Measurements from ENCODE around the gene SLX4IP. TPM values are rescaled to one million over a fixed set of nuclear protein-coding genes. Genes with fewer than 3 reads are reported as not detected.

The SLX4IP gene
- total and polyA plus RNA-seq, 2 donors (not counting 1 experiment from before 2014, with no cell fraction given), result 2.0 to 8.1 TPM

DNA sequence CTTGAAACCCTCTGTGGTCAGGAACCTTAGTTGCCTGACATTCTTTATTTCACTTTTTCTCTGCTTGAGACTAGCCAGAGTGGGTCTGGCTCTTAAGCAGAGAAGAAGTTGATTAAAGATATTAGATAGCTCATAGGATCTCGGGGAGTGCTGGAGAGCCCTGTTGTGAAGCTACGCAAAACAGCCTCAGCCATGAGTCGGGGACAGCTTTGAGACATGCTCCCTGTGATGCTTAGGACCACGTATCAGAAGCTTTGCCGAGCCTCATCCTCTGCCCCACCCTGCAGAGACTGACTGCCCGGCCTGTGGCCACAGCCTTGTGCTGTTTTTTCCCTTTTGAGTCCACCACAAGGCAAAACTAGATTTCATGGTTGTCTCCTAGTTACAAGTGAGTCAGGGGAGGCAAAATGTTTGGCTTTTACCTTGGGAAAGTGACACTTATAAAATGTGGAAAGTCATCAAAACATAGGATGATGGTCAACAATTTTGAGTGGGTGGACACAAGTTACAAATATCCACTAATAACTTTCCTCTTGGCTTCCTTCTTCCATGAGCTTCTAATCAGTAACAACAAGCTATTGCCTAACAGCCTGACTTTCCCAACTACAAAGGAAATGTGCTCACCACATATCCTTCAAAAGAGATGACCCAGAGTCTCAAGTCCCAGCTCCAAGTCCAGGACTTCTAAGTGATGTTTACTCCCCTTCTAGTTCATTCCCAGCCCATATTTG is 130.3 kb downstream of the SLX4IP start:
- Mint-ChIP-seq H3K4me3 (no peak overlapping the region), H3K9me3 (ENCODE audit: insufficient read depth) (no peaks in the 10 kb centered on the region), H3K27ac (no peak overlapping the region), H3K4me1 (no peaks in the 10 kb centered on the region), H3K27me3 (no peaks in the 10 kb centered on the region)
- H3K4me3 ChIP-seq (ENCODE audit: control extremely low read depth in 1 of 5, extremely low read depth in 1 of 5, insufficient read depth in 1 of 5, low read depth in 2 of 5, low read length in 4 of 5), result no peak overlapping the region
- no peak for TF ChIP-seq EZH2 (IDR thresholded peaks at IDR 0.05; ENCODE audit: borderline replicate concordance, insufficient read depth, low read depth, low read length, poor library complexity, severe bottlenecking)
- TF ChIP-seq, protein P1, sequence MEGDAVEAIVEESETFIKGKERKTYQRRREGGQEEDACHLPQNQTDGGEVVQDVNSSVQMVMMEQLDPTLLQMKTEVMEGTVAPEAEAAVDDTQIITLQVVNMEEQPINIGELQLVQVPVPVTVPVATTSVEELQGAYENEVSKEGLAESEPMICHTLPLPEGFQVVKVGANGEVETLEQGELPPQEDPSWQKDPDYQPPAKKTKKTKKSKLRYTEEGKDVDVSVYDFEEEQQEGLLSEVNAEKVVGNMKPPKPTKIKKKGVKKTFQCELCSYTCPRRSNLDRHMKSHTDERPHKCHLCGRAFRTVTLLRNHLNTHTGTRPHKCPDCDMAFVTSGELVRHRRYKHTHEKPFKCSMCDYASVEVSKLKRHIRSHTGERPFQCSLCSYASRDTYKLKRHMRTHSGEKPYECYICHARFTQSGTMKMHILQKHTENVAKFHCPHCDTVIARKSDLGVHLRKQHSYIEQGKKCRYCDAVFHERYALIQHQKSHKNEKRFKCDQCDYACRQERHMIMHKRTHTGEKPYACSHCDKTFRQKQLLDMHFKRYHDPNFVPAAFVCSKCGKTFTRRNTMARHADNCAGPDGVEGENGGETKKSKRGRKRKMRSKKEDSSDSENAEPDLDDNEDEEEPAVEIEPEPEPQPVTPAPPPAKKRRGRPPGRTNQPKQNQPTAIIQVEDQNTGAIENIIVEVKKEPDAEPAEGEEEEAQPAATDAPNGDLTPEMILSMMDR (IDR thresholded peaks at IDR 0.05), result no peak
- no peaks in the 10 kb centered on the region for H3K79me2 ChIP-seq (ENCODE audit: control insufficient read depth, insufficient read depth, low read length)
- 93% methylated on average over 5 of the region's 6 CpGs for WGBS (ENCODE audit: insufficient coverage)
- no peaks in the 10 kb centered on the region for H3K9me3 ChIP-seq (ENCODE audit: control extremely low read depth in 1 of 3, control insufficient read depth in 2 of 3, insufficient read depth in 1 of 3, low read length in 2 of 3)
- H4K20me1 ChIP-seq (ENCODE audit: control insufficient read depth, insufficient read depth, low read length, poor library complexity, severe bottlenecking), result no peaks in the 10 kb centered on the region
- intact Hi-C loops (cut with micrococcal nuclease), result no loop called here
- H3K36me3 ChIP-seq (replicated peaks in 1 of 2; ENCODE audit: control extremely low read depth in 1 of 2, control insufficient read depth in 1 of 2, extremely low read depth in 1 of 2, insufficient read depth in 2 of 2, low read length in 1 of 2), result peaks cover 0 to 15% of the 10 kb centered on the region in 2 experiments
- H3K4me2 ChIP-seq (replicated peaks; ENCODE audit: low read depth, low read length, poor library complexity, severe bottlenecking), result no peak overlapping the region
- DNase-seq, result no peak
- ATAC-seq (ENCODE audit: low read depth), result no peak
- no peaks in the 10 kb centered on the region for H3K4me1 ChIP-seq (ENCODE audit: control insufficient read depth in 2 of 2, insufficient read depth in 2 of 2, low read length in 2 of 2)
- ChIA-PET CTCF (interaction anchor here (0.8 kb wide), 1 partner anchor 10 kb away, joined by 3 read pairs; no protein-coding TSS in a partner anchor), POLR2A (no interaction called here)
- H3K9ac ChIP-seq (ENCODE audit: low read length), result no peak overlapping the region
- no peak overlapping the region for H3K27ac ChIP-seq (ENCODE audit: low read length in 2 of 2)
- no peak overlapping the region for H2AFZ ChIP-seq (ENCODE audit: insufficient read depth, low read depth, low read length, poor library complexity, severe bottlenecking)
- no peaks in the 10 kb centered on the region for H3K27me3 ChIP-seq (replicated peaks in 1 of 4; ENCODE audit: control extremely low read depth in 1 of 4, control insufficient read depth in 3 of 4, insufficient read depth in 4 of 4, low read length in 3 of 4)

All from B cell (primary cell).